A549 (cell line): ENCODE data around the gene LDLRAD4. TPM values are rescaled to one million over a fixed set of nuclear protein-coding genes. Genes with fewer than 3 reads are reported as not detected.

Experiments used
- ATAC-seq, 2 experiments: fragments of 200-7000 bp in 1 of 2; fragments of >200 bp in 1 of 2; cut with Nextera tagmentation in 1 of 2; cut with Tn5 transposase in 1 of 2; 3 replicates each; pipeline versions ENCODE4 v1.8.0 to v1.9.1; 2018 to 2020; ENCODE audit warnings: mild to moderate bottlenecking in 1 of 2, moderate library complexity in 1 of 2
- CTCF ChIA-PET: fragments of 300-600 bp; sonication (Branson Sonifier 250); formaldehyde crosslinking; extraction: SDS; loops from one replicate; lab custom pipeline; 2021; ENCODE audit warnings: antibody characterized with exemption, inconsistent platforms; lab: Yijun Ruan, JAX
- POLR2A ChIA-PET: fragments of 350-600 bp; formaldehyde crosslinking; extraction: SDS; loops from one replicate; lab custom pipeline; 2021; ENCODE audit warnings: antibody characterized with exemption, inconsistent platforms; lab: Yijun Ruan, JAX
- DNase-seq, 2 experiments: peaks; one replicate each; pipeline versions ENCODE4 v3.0.0 to v3.0.0-alpha.2; 2011 to 2016; ENCODE audit warnings: low read depth in 1 of 2, low spot score in 1 of 2
- FAIRE-seq: peaks from 2 replicates; lab custom pipeline; 2011; peaks lifted over from hg19 to GRCh38; lab: Jason Lieb, UNC
- H3K27ac ChIP-seq, 2 experiments: fragments of >200 bp; sonication (Bioruptor Twin); formaldehyde crosslinking; 3 replicates each; pipeline ENCODE4 v1.5.1; 2016 to 2017
- H3K4me1 ChIP-seq: fragments of >200 bp; sonication (Bioruptor Twin); formaldehyde crosslinking; 3 replicates; pipeline ENCODE4 v1.6.1; 2016
- H3K4me2 ChIP-seq: fragments of >200 bp; sonication (Bioruptor Twin); formaldehyde crosslinking; 3 replicates; pipeline ENCODE4 v1.6.1; 2016
- H3K4me3 ChIP-seq: fragments of >200 bp; sonication (Bioruptor Twin); formaldehyde crosslinking; 3 replicates; pipeline ENCODE4 v1.5.1; 2016
- H3K9me3 ChIP-seq: fragments of >200 bp; sonication (Bioruptor Twin); formaldehyde crosslinking; 3 replicates; pipeline ENCODE4 v1.6.1; 2016
- CEBPB ChIP-seq, 2 experiments: fragments of >200 bp in 1 of 2; sonication (Bioruptor Twin) in 1 of 2; formaldehyde crosslinking in 1 of 2; IDR thresholded peaks; 2 replicates each; pipeline ENCODE4 v1.6.1; 2012 to 2016
- CHD4 ChIP-seq: fragments of 200-600 bp; sonication (generic); IDR thresholded peaks from 2 replicates; pipeline ENCODE4 v1.6.1; 2016; ENCODE audit warnings: antibody characterized with exemption, mild to moderate bottlenecking, borderline replicate concordance
- EHMT2 ChIP-seq: fragments of 200-600 bp; sonication (generic); IDR thresholded peaks from 2 replicates; pipeline ENCODE4 v1.6.1; 2016; ENCODE audit warnings: antibody characterized with exemption, low read depth, mild to moderate bottlenecking, moderate library complexity
- FOXS1 ChIP-seq: fragments of 250-450 bp; sonication (Bioruptor Pico); IDR thresholded peaks from 2 replicates; pipeline ENCODE4 v1.5.0; 2020; ENCODE audit warnings: mild to moderate bottlenecking, moderate library complexity
- HDAC2 ChIP-seq: fragments of 200-600 bp; sonication (generic); IDR thresholded peaks from 2 replicates; pipeline ENCODE4 v1.6.1; 2016
- HEYL ChIP-seq: fragments of 250-450 bp; sonication (Bioruptor Pico); IDR thresholded peaks from 2 replicates; pipeline ENCODE4 v1.8.0; 2021; ENCODE audit warnings: mild to moderate bottlenecking, moderate library complexity
- HOXB13 ChIP-seq: fragments of 250-450 bp; sonication (Bioruptor Pico); IDR thresholded peaks from 2 replicates; pipeline ENCODE4 v1.5.0; 2020; ENCODE audit warnings: low read depth, mild to moderate bottlenecking, moderate library complexity
- JUNB ChIP-seq: fragments of >200 bp; sonication (Bioruptor Twin); formaldehyde crosslinking; IDR thresholded peaks from 2 replicates; pipeline ENCODE4 v1.6.1; 2016
- KDM5A ChIP-seq: fragments of 200-600 bp; sonication (generic); IDR thresholded peaks from 2 replicates; pipeline ENCODE4 v1.6.1; 2016; ENCODE audit warnings: antibody characterized with exemption, mild to moderate bottlenecking
- MAFK ChIP-seq: fragments of 450-650 bp; IDR thresholded peaks from 2 replicates; pipeline ENCODE4 v1.6.1; 2014; ENCODE audit not compliant: partially characterized antibody
- NFE2L2 ChIP-seq: fragments of 150-350 bp; conservative IDR thresholded peaks from 2 replicates; pipeline ENCODE4 v1.6.1; 2014; ENCODE audit warnings: low read length
- NR3C1 ChIP-seq: fragments of >200 bp; sonication (Bioruptor Twin); formaldehyde crosslinking; IDR thresholded peaks from 3 replicates; pipeline ENCODE4 v1.6.1; 2017
- POLR2AphosphoS2 ChIP-seq: conservative IDR thresholded peaks from 2 replicates; pipeline ENCODE4 v1.6.1; 2012; ENCODE audit warnings: low read length, improper control_type of control experiment, inconsistent platforms
- RCOR1 ChIP-seq: fragments of 150-350 bp; IDR thresholded peaks from 2 replicates; pipeline ENCODE4 v1.6.1; 2014; ENCODE audit warnings: antibody characterized with exemption, low read length, low read depth
- RFX5 ChIP-seq: fragments of 450-650 bp; IDR thresholded peaks from 2 replicates; pipeline ENCODE4 v1.7.1; 2014; ENCODE audit warnings: antibody characterized with exemption, mild to moderate bottlenecking, moderate library complexity
- TFCP2L1 ChIP-seq: fragments of 250-450 bp; sonication (Bioruptor Pico); IDR thresholded peaks from 2 replicates; pipeline ENCODE4 v1.5.0; 2021; ENCODE audit warnings: mild to moderate bottlenecking
- ZC3H11A ChIP-seq: fragments of 450-650 bp; IDR thresholded peaks from 2 replicates; pipeline ENCODE4 v1.6.1; 2014; ENCODE audit warnings: antibody characterized with exemption, mild to moderate bottlenecking
- WGBS: methylation state at CpG from one replicate; pipeline ENCODE4 v1.1.6; 2017; ENCODE audit errors: missing lambda C conversion rate; 5-methylcytosine and 5-hydroxymethylcytosine counted together
- polyA plus RNA-seq, 4 experiments: library from polyadenylated mRNA; depleted of rRNA in 3 of 4; stranded (reverse); fragments of >200 nt; fragmentation: RNase III in 1 of 4; extraction: RNeasy Plus Mini Kit Qiagen cat#74134 plus additional on column Dnase treatment in 1 of 4; gene quantifications; 2 replicates in 3 of 4; 3 replicates in 1 of 4; pipeline ENCODE4 v1.2.3, GENCODE V29; 2011 to 2017
- TF ChIP-seq, protein P1 (sequence below): IDR thresholded peaks from 2 replicates; pipeline ENCODE4 v1.6.1; 2012
- TF ChIP-seq, protein P2 (sequence below): IDR thresholded peaks from 2 replicates; pipeline ENCODE4 v1.6.1; 2012
- TF ChIP-seq, protein P3 (sequence below): fragments of 250-450 bp; sonication (Bioruptor Pico); IDR thresholded peaks from 2 replicates; pipeline ENCODE4 v1.5.0; 2020; ENCODE audit warnings: low read depth, mild to moderate bottlenecking, moderate library complexity
- TF ChIP-seq, protein P4 (sequence below): fragments of 200-600 bp; sonication (generic); IDR thresholded peaks from 2 replicates; pipeline ENCODE4 v1.6.1; 2016; ENCODE audit warnings: antibody characterized with exemption, mild to moderate bottlenecking, moderate library complexity
- TF ChIP-seq, protein P5 (sequence below): fragments of >200 bp; sonication (Bioruptor Twin); formaldehyde crosslinking; IDR thresholded peaks from 2 replicates; pipeline ENCODE4 v1.6.1; 2016
- TF ChIP-seq, protein P6 (sequence below): fragments of >200 bp; sonication (Bioruptor Twin); formaldehyde crosslinking; IDR thresholded peaks from 3 replicates; pipeline ENCODE4 v1.6.1; 2016

The LDLRAD4 gene
- polyA plus RNA-seq, 2 of the 4 experiments (the other 2 are of a cell fraction), result 5.2 to 7.6 TPM

DNA sequence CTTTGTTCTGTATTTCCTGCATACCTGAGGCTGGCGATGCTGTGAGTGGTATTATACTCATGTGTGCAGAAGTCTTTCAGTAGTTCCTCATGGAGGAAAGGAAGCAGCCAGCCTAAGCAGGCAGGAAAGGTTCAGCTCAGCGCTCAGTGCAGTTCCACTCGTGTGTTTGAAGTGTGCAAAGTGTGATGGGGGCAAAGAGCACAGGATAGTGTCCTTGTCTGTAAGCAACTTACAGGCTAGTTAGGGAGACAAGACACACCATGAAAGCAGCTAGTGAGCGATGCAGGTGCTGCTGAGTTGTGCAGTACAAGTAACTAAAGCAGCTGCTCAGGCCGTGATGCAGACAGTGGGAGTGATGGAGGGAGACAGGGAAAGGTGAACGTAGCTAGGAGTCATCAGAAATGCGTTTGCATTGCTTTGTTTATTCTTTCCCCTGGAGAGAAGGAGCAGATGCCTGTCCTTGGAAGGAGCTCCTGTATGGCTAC, 146.2 kb downstream of the LDLRAD4 start:
- ChIA-PET CTCF (no interaction called here), POLR2A (no interaction called here)
- no peak for FAIRE-seq

DNA sequence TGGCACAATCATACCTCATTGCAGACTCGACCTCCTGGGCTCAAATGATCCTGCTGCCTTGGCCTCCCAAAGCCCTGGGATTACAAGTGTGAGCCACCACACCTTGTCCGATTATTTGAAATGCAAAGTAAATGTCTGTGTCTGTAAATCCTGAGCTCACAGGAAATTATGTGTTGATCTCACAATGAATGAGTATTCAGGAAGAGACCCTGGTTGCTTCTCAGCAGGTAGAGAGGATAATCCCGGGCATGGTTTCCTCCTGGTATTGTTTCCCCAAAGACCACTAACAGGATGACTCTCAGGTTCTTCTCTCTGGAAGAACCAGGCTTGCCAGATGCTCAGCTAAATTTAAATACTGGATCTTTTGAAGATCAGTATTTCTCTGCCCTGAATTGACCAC, 147.6 kb downstream of the LDLRAD4 start:
- TF ChIP-seq NFE2L2 (no peak), CEBPB (IDR thresholded peaks at IDR 0.05) (no peak)
- TF ChIP-seq, protein P1, sequence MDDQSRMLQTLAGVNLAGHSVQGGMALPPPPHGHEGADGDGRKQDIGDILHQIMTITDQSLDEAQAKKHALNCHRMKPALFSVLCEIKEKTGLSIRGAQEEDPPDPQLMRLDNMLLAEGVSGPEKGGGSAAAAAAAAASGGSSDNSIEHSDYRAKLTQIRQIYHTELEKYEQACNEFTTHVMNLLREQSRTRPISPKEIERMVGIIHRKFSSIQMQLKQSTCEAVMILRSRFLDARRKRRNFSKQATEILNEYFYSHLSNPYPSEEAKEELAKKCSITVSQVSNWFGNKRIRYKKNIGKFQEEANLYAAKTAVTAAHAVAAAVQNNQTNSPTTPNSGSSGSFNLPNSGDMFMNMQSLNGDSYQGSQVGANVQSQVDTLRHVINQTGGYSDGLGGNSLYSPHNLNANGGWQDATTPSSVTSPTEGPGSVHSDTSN, result no peak
- CTCF ChIA-PET, result no interaction called here
- no peak for DNase-seq
- peaks cover 15% of the 10 kb centered on the region; the same call in 1 of the 3 replicates for H3K4me1 ChIP-seq
- no peak overlapping the region for H3K4me3 ChIP-seq
- H3K27ac ChIP-seq, result no peak overlapping the region
- no peaks in the 10 kb centered on the region for H3K9me3 ChIP-seq
- no peak for ATAC-seq
- FAIRE-seq, result no peak
- POLR2A ChIA-PET, result no interaction called here
- 62% methylated on average over 3 of the region's 3 CpGs for whole genome bisulfite sequencing
- no peak overlapping the region for H3K4me2 ChIP-seq

More for the DNA sequence above, 146.2 kb downstream of the LDLRAD4 start:
- H3K27ac ChIP-seq, result no peak overlapping the region
- DNase-seq (no peak), ATAC-seq (no peak)
- peaks cover 8% of the 10 kb centered on the region; the same call in 1 of the 3 replicates for H3K4me1 ChIP-seq
- no peak overlapping the region for H3K4me2 ChIP-seq
- WGBS, result 56% methylated on average over 7 of the region's 7 CpGs
- H3K4me3 ChIP-seq, result no peak overlapping the region
- no peak for TF ChIP-seq MAFK
- TF ChIP-seq RFX5, result no peak
- TF ChIP-seq, protein P2, sequence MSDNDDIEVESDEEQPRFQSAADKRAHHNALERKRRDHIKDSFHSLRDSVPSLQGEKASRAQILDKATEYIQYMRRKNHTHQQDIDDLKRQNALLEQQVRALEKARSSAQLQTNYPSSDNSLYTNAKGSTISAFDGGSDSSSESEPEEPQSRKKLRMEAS, result no peak
- TF ChIP-seq CHD4, result no peak
- TF ChIP-seq ZC3H11A, result no peak
- TF ChIP-seq HDAC2, result no peak
- no peak for TF ChIP-seq CEBPB (IDR thresholded peaks at IDR 0.05)
- no peak for TF ChIP-seq HEYL (CRISPR knock-in tag)
- TF ChIP-seq KDM5A, result no peak
- no peaks in the 10 kb centered on the region for H3K9me3 ChIP-seq

DNA sequence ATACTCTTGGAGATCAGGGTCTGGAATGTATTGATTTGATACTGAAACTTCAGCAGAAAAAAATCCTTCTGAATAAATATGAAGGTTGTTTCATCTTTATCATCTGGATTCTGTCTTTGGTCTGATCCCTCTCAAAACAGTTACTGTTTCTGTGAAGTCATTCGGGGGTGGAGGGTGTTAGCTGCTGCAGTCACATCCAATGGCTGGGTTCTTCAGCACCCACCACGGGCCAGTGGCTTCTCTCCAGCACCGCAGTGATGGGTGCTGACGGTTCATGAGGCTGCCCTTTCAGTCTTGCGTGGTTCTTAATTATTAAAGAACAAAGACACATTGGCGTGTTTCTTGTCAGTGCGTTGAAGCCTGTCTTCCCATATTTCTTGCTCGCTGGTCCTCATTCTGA, 148.0 kb downstream of the LDLRAD4 start:
- ChIA-PET CTCF (no interaction called here), POLR2A (no interaction called here)
- no peak for ATAC-seq
- no peaks in the 10 kb centered on the region for H3K9me3 ChIP-seq
- 76% methylated on average over 8 of the region's 8 CpGs for WGBS
- H3K4me3 ChIP-seq, result no peak overlapping the region
- no peak overlapping the region for H3K27ac ChIP-seq
- no peak for DNase-seq
- TF ChIP-seq, protein P3, sequence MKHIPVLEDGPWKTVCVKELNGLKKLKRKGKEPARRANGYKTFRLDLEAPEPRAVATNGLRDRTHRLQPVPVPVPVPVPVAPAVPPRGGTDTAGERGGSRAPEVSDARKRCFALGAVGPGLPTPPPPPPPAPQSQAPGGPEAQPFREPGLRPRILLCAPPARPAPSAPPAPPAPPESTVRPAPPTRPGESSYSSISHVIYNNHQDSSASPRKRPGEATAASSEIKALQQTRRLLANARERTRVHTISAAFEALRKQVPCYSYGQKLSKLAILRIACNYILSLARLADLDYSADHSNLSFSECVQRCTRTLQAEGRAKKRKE, result no peak
- TF ChIP-seq TFCP2L1 (CRISPR knock-in tag) (no peak), HOXB13 (no peak), RFX5 (no peak), POLR2AphosphoS2 (no peak), RCOR1 (no peak), EHMT2 (no peak), MAFK (no peak), FOXS1 (CRISPR knock-in tag) (no peak), NR3C1 (no peak), ZC3H11A (no peak), JUNB (no peak)
- TF ChIP-seq, protein P1, result no peak
- TF ChIP-seq, protein P4, sequence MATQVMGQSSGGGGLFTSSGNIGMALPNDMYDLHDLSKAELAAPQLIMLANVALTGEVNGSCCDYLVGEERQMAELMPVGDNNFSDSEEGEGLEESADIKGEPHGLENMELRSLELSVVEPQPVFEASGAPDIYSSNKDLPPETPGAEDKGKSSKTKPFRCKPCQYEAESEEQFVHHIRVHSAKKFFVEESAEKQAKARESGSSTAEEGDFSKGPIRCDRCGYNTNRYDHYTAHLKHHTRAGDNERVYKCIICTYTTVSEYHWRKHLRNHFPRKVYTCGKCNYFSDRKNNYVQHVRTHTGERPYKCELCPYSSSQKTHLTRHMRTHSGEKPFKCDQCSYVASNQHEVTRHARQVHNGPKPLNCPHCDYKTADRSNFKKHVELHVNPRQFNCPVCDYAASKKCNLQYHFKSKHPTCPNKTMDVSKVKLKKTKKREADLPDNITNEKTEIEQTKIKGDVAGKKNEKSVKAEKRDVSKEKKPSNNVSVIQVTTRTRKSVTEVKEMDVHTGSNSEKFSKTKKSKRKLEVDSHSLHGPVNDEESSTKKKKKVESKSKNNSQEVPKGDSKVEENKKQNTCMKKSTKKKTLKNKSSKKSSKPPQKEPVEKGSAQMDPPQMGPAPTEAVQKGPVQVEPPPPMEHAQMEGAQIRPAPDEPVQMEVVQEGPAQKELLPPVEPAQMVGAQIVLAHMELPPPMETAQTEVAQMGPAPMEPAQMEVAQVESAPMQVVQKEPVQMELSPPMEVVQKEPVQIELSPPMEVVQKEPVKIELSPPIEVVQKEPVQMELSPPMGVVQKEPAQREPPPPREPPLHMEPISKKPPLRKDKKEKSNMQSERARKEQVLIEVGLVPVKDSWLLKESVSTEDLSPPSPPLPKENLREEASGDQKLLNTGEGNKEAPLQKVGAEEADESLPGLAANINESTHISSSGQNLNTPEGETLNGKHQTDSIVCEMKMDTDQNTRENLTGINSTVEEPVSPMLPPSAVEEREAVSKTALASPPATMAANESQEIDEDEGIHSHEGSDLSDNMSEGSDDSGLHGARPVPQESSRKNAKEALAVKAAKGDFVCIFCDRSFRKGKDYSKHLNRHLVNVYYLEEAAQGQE, result no peak
- TF ChIP-seq, protein P5, sequence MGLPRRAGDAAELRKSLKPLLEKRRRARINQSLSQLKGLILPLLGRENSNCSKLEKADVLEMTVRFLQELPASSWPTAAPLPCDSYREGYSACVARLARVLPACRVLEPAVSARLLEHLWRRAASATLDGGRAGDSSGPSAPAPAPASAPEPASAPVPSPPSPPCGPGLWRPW, result no peak
- TF ChIP-seq, protein P6, sequence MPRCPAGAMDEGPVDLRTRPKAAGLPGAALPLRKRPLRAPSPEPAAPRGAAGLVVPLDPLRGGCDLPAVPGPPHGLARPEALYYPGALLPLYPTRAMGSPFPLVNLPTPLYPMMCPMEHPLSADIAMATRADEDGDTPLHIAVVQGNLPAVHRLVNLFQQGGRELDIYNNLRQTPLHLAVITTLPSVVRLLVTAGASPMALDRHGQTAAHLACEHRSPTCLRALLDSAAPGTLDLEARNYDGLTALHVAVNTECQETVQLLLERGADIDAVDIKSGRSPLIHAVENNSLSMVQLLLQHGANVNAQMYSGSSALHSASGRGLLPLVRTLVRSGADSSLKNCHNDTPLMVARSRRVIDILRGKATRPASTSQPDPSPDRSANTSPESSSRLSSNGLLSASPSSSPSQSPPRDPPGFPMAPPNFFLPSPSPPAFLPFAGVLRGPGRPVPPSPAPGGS, result no peak
- TF ChIP-seq, protein P2, result no peak
- no peak overlapping the region for H3K4me2 ChIP-seq
- no peak for FAIRE-seq
- H3K4me1 ChIP-seq, result peaks cover 15% of the 10 kb centered on the region; the same call in 1 of the 3 replicates
